ENCODE measurements around the gene MCMBP. TPM values are rescaled to one million over a fixed set of nuclear protein-coding genes. Genes with fewer than 3 reads are reported as not detected.
"Not testable (repeated sequence)": the region's sequence is repeated elsewhere in the genome, so short reads cannot be mapped to it uniquely, and the experiment has no call there.

MCMBP gene
- total RNA-seq, 1 donor from 2014 or later: 53.0 TPM

GRCh38 chr10:119896061-119896655 lies 23.5 kb upstream of the MCMBP start:
- H3K9me3 ChIP-seq: no peaks in the 10 kb centered on the region
- peak overlapping the region; percentile 51 for H3K27ac ChIP-seq
- peaks cover 0 to 11% of the 10 kb centered on the region in 2 donors for H3K36me3 ChIP-seq
- no peak for DNase-seq (ENCODE audit: extremely low spot score in 2 of 2)
- intact Hi-C loops (cut with DNase I): no loop called here
- no peaks in the 10 kb centered on the region for H3K27me3 ChIP-seq
- no peak overlapping the region for H3K4me3 ChIP-seq
- TF ChIP-seq CTCF (IDR thresholded peaks at IDR 0.05) (no peak), POLR2AphosphoS5 (IDR thresholded peaks at IDR 0.05; ENCODE audit: insufficient read depth in 1 of 2, low read depth in 1 of 2) (no peak), POLR2A (IDR thresholded peaks at IDR 0.05) (no peak)
- peaks cover 54% of the 10 kb centered on the region for H3K4me1 ChIP-seq

GRCh38 chr10:119893845-119894427 lies 21.3 kb upstream of the MCMBP start:
- intact Hi-C loops (cut with DNase I): no loop called here
- H3K36me3 ChIP-seq: peaks cover 0 to 7% of the 10 kb centered on the region in 2 donors
- H3K27me3 ChIP-seq: no peaks in the 10 kb centered on the region
- no peak overlapping the region for H3K27ac ChIP-seq
- no peak for DNase-seq (ENCODE audit: extremely low spot score in 2 of 2)
- H3K9me3 ChIP-seq: no peaks in the 10 kb centered on the region
- H3K4me1 ChIP-seq: peaks cover 50% of the 10 kb centered on the region
- no peak for TF ChIP-seq CTCF (IDR thresholded peaks at IDR 0.05)
- TF ChIP-seq POLR2AphosphoS5 (IDR thresholded peaks at IDR 0.05; ENCODE audit: insufficient read depth in 1 of 2, low read depth in 1 of 2): no peak
- TF ChIP-seq POLR2A (IDR thresholded peaks at IDR 0.05): no peak
- peak overlapping the region in 1 of 2 donors; percentile 70 for H3K4me3 ChIP-seq

GRCh38 chr10:119893074-119893473 lies 20.4 kb upstream of the MCMBP start:
- H3K4me3 ChIP-seq: peak overlapping the region; percentile 70 to 77
- peaks cover 50% of the 10 kb centered on the region for H3K4me1 ChIP-seq
- DNase-seq (ENCODE audit: extremely low spot score in 2 of 2): no peak
- no peaks in the 10 kb centered on the region for H3K36me3 ChIP-seq
- H3K27me3 ChIP-seq: no peaks in the 10 kb centered on the region
- H3K27ac ChIP-seq: peak overlapping the region; percentile 83
- intact Hi-C loops (cut with DNase I): no loop called here
- TF ChIP-seq CTCF (IDR thresholded peaks at IDR 0.05) (no peak), POLR2AphosphoS5 (IDR thresholded peaks at IDR 0.05; ENCODE audit: insufficient read depth in 1 of 2, low read depth in 1 of 2) (no peak), POLR2A (IDR thresholded peaks at IDR 0.05) (no peak)
- no peaks in the 10 kb centered on the region for H3K9me3 ChIP-seq

GRCh38 chr10:119892188-119893065 lies 19.8 kb upstream of the MCMBP start, which contains the start of gene SEC23IP:
TSS of gene SEC23IP (plus strand) at chr10:119892730. CDS start at chr10:119892783, 53 bp downstream.
- peak within 1 kb of the TSS; percentile 83 for H3K27ac ChIP-seq
- H3K36me3 ChIP-seq: no peaks in the 10 kb centered on the region
- H3K27me3 ChIP-seq: no peaks in the 10 kb centered on the region
- peak within 1 kb of the TSS; percentile 70 to 77 for H3K4me3 ChIP-seq
- intact Hi-C loops (cut with DNase I): no loop called here
- H3K4me1 ChIP-seq: peaks cover 50% of the 10 kb centered on the region
- no peaks in the 10 kb centered on the region for H3K9me3 ChIP-seq
- peak in 1 of 2 donors; percentile 97 for DNase-seq (ENCODE audit: extremely low spot score in 2 of 2)
- TF ChIP-seq CTCF (IDR thresholded peaks at IDR 0.05): peak in 1 of 3 experiments; percentile 4
- TF ChIP-seq POLR2AphosphoS5 (IDR thresholded peaks at IDR 0.05; ENCODE audit: insufficient read depth in 1 of 2, low read depth in 1 of 2): peak; percentile 96 to 100
- peak in 1 of 2 donors; percentile 31 for TF ChIP-seq POLR2A (IDR thresholded peaks at IDR 0.05)

GRCh38 chr10:119891849-119892187 lies 19.2 kb upstream of the MCMBP start:
- DNase-seq (ENCODE audit: extremely low spot score in 2 of 2); H3K36me3 ChIP-seq; H3K9me3 ChIP-seq; H3K27me3 ChIP-seq; intact Hi-C loops (cut with DNase I): not testable (repeated sequence)
- H3K4me3 ChIP-seq: peak overlapping the region; percentile 70 to 77
- H3K4me1 ChIP-seq: peaks cover 45% of the 10 kb centered on the region
- peak overlapping the region; percentile 83 for H3K27ac ChIP-seq

GRCh38 chr10:119890307-119890706 lies 17.7 kb upstream of the MCMBP start:
- H3K36me3 ChIP-seq; intact Hi-C loops (cut with DNase I); DNase-seq (ENCODE audit: extremely low spot score in 2 of 2); H3K27me3 ChIP-seq; H3K9me3 ChIP-seq; H3K27ac ChIP-seq; H3K4me3 ChIP-seq: not testable (repeated sequence)
- H3K4me1 ChIP-seq: peaks cover 30% of the 10 kb centered on the region

GRCh38 chr10:119889201-119889600 lies 16.6 kb upstream of the MCMBP start:
- H3K9me3 ChIP-seq; DNase-seq (ENCODE audit: extremely low spot score in 2 of 2); intact Hi-C loops (cut with DNase I); H3K36me3 ChIP-seq; H3K4me3 ChIP-seq; H3K27me3 ChIP-seq; H3K27ac ChIP-seq: not testable (repeated sequence)
- peaks cover 21% of the 10 kb centered on the region for H3K4me1 ChIP-seq

GRCh38 chr10:119888715-119889114 lies 16.1 kb upstream of the MCMBP start:
- intact Hi-C loops (cut with DNase I); H3K27me3 ChIP-seq; H3K27ac ChIP-seq; DNase-seq (ENCODE audit: extremely low spot score in 2 of 2); H3K36me3 ChIP-seq; H3K4me3 ChIP-seq; H3K9me3 ChIP-seq: not testable (repeated sequence)
- H3K4me1 ChIP-seq: peaks cover 16% of the 10 kb centered on the region

Measured in vagina (tissue), 2 donors.